ENCODE data around the gene CKAP4.

Gene CKAP4

GRCh38 chr12:106204312-106204711 is 43.5 kb downstream of the CKAP4 start:
- TF ChIP-seq ZFX (IDR thresholded peaks at IDR 0.05; ENCODE audit: borderline replicate concordance), result no peak
- TF ChIP-seq CTCF (IDR thresholded peaks at IDR 0.05), result no peak
- H3K27ac ChIP-seq, result no peak overlapping the region

GRCh38 chr12:106197906-106198623 is 49.8 kb downstream of the CKAP4 start:
- H3K27ac ChIP-seq, result no peak overlapping the region
- TF ChIP-seq ZFX (IDR thresholded peaks at IDR 0.05; ENCODE audit: borderline replicate concordance) (no peak), CTCF (IDR thresholded peaks at IDR 0.05) (no peak)

- no peak overlapping the region for H3K27ac ChIP-seq
- TF ChIP-seq ZFX (IDR thresholded peaks at IDR 0.05; ENCODE audit: borderline replicate concordance) (no peak), CTCF (IDR thresholded peaks at IDR 0.05) (no peak)
These were observed 52.2 kb downstream of the CKAP4 start for GRCh38 chr12:106195621-106196027.

- H3K27ac ChIP-seq, result no peak overlapping the region
- no peak for TF ChIP-seq ZFX (IDR thresholded peaks at IDR 0.05; ENCODE audit: borderline replicate concordance)
- no peak for TF ChIP-seq CTCF (IDR thresholded peaks at IDR 0.05)
These were observed 53.5 kb downstream of the CKAP4 start for GRCh38 chr12:106194351-106194750.

GRCh38 chr12:106193394-106194215 is 54.2 kb downstream of the CKAP4 start:
- no peak overlapping the region for H3K27ac ChIP-seq
- TF ChIP-seq CTCF (IDR thresholded peaks at IDR 0.05) (no peak), ZFX (IDR thresholded peaks at IDR 0.05; ENCODE audit: borderline replicate concordance) (no peak)

- no peak for TF ChIP-seq ZFX (IDR thresholded peaks at IDR 0.05; ENCODE audit: borderline replicate concordance)
- no peak for TF ChIP-seq CTCF (IDR thresholded peaks at IDR 0.05)
- H3K27ac ChIP-seq, result no peak overlapping the region
These were observed 55.0 kb downstream of the CKAP4 start for GRCh38 chr12:106192659-106193393.

Data from 22Rv1 (cell line).